Endothelial cell of umbilical vein (primary cell): ENCODE results near the gene DTX3. TPM values are rescaled to one million over a fixed set of nuclear protein-coding genes. Genes with fewer than 3 reads are reported as not detected.

Source experiments
- BruUV-seq: library from RNA; stranded (reverse); fragments of 400-500 nt; replicated peaks from 2 replicates; lab custom pipeline; 2021; lab: Mats Ljungman, UMichigan
- CTCF ChIA-PET: fragments of 300-600, 350-600 bp; sonication (Branson Sonifier 250); formaldehyde crosslinking; loops from one replicate; lab custom pipeline; 2021; ENCODE audit warnings: antibody characterized with exemption, inconsistent platforms; lab: Charles Lee
- POLR2A ChIA-PET: fragments of 300-600, 350-600 bp; sonication (Branson Sonifier 250); formaldehyde crosslinking; loops from one replicate; lab custom pipeline; 2021; ENCODE audit warnings: antibody characterized with exemption, inconsistent platforms; lab: Charles Lee
- DNase-seq: peaks from one replicate; pipeline ENCODE4 v3.0.0-alpha.2; 2011; ENCODE audit warnings: low read depth, low spot score
- FAIRE-seq: peaks from 2 replicates; lab custom pipeline; 2011; peaks lifted over from hg19 to GRCh38; lab: Jason Lieb, UNC
- H2AFZ ChIP-seq: 2 replicates; pipeline ENCODE4 v1.6.0; 2012; ENCODE audit warnings: low read depth, low read length, control low read depth, inconsistent platforms
- H3K27ac ChIP-seq: 2 replicates; pipeline ENCODE4 v1.5.1; 2011; ENCODE audit warnings: low read depth, mild to moderate bottlenecking, control low read depth, low read length, moderate library complexity; ENCODE audit not compliant: insufficient read depth
- H3K27me3 ChIP-seq, 2 experiments: 2 replicates each; pipeline versions ENCODE4 v1.6.0 to v1.6.1; 2011; ENCODE audit warnings: low read length in 2 of 2, mixed read lengths in 1 of 2; ENCODE audit not compliant: control insufficient read depth in 2 of 2, insufficient read depth in 2 of 2
- H3K36me3 ChIP-seq, 2 experiments: 2 replicates in 1 of 2; 3 replicates in 1 of 2; pipeline ENCODE4 v1.5.1; 2011; ENCODE audit warnings: low read length in 2 of 2, mild to moderate bottlenecking in 1 of 2, moderate library complexity in 1 of 2; ENCODE audit not compliant: control insufficient read depth in 2 of 2, insufficient read depth in 2 of 2; ENCODE audit errors: extremely low read depth in 1 of 2
- H3K4me1 ChIP-seq: 3 replicates; pipeline ENCODE4 v1.5.1; 2011; ENCODE audit warnings: mild to moderate bottlenecking, low read length; ENCODE audit not compliant: control insufficient read depth, insufficient read depth; ENCODE audit errors: extremely low read depth
- H3K4me2 ChIP-seq: 2 replicates; pipeline ENCODE4 v1.6.1; 2011; ENCODE audit warnings: low read length, control low read depth, mixed read lengths; ENCODE audit not compliant: insufficient read depth
- H3K4me3 ChIP-seq, 3 experiments: fragments of 200-600 bp in 1 of 3; sonication (generic), shearing (Covaris generic) in 1 of 3; replicated peaks in 1 of 3; 2 replicates each; pipeline ENCODE4 v1.5.1; 2011 to 2016; ENCODE audit warnings: control low read depth in 3 of 3, low read length in 3 of 3, mild to moderate bottlenecking in 2 of 3, inconsistent platforms in 1 of 3, low read depth in 1 of 3, moderate library complexity in 1 of 3; ENCODE audit not compliant: insufficient read depth in 1 of 3
- H3K79me2 ChIP-seq: 2 replicates; pipeline ENCODE4 v1.6.0; 2012; ENCODE audit warnings: low read length, inconsistent platforms; ENCODE audit not compliant: control insufficient read depth, insufficient read depth
- H3K9ac ChIP-seq: replicated peaks from 2 replicates; pipeline ENCODE3; 2011; ENCODE audit warnings: low read length, control low read depth; ENCODE audit not compliant: insufficient read depth; ENCODE audit errors: extremely low read depth
- H3K9me1 ChIP-seq: replicated peaks from 3 replicates; pipeline ENCODE4 v1.6.0; 2011; ENCODE audit warnings: mild to moderate bottlenecking, low read length; ENCODE audit not compliant: control insufficient read depth, insufficient read depth; ENCODE audit errors: extremely low read depth
- H3K9me3 ChIP-seq: replicated peaks from 2 replicates; pipeline ENCODE4 v1.5.1; 2012; ENCODE audit warnings: low read length, inconsistent platforms; ENCODE audit not compliant: control insufficient read depth, insufficient read depth
- H4K20me1 ChIP-seq: replicated peaks from 2 replicates; pipeline ENCODE3; 2011; ENCODE audit warnings: mild to moderate bottlenecking, low read length; ENCODE audit not compliant: control insufficient read depth, insufficient read depth; ENCODE audit errors: extremely low read depth
- CTCF ChIP-seq, 2 donors: IDR thresholded peaks; 1 replicate in 1 of 2; 2 replicates in 1 of 2; pipeline ENCODE4 v1.5.1; 2011; ENCODE audit warnings: low read length in 2 of 2, mild to moderate bottlenecking in 2 of 2, moderate library complexity in 2 of 2, control low read depth in 1 of 2, inconsistent platforms in 1 of 2, low read depth in 1 of 2; ENCODE audit not compliant: insufficient read depth in 1 of 2; ENCODE audit errors: extremely low read depth in 1 of 2
- EZH2 ChIP-seq: IDR thresholded peaks from 2 replicates; pipeline ENCODE4 v1.6.1; 2012; ENCODE audit warnings: borderline replicate concordance, low read depth, mild to moderate bottlenecking, moderate library complexity, low read length, inconsistent platforms; ENCODE audit not compliant: severe bottlenecking
- FOS ChIP-seq: IDR thresholded peaks from 2 replicates; pipeline ENCODE4 v1.6.1; 2011; ENCODE audit warnings: mild to moderate bottlenecking, low read length, moderate library complexity, borderline replicate concordance; ENCODE audit not compliant: insufficient read depth
- GATA2 ChIP-seq: IDR thresholded peaks from 2 replicates; pipeline ENCODE4 v1.7.0; 2011; ENCODE audit warnings: low read depth, mild to moderate bottlenecking, moderate library complexity, mixed read lengths, low read length; ENCODE audit not compliant: insufficient read length, insufficient read depth
- MYC ChIP-seq: IDR thresholded peaks from one replicate; pipeline ENCODE4 v1.6.1; 2011; ENCODE audit warnings: mild to moderate bottlenecking, low read depth, low read length
- POLR2A ChIP-seq: IDR thresholded peaks from 2 replicates; pipeline ENCODE4 v1.6.1; 2012; ENCODE audit warnings: low read depth, mild to moderate bottlenecking, control low read depth, low read length
- POLR2AphosphoS5 ChIP-seq: IDR thresholded peaks from 2 replicates; pipeline ENCODE4 v1.6.1; 2012; ENCODE audit warnings: low read depth, mild to moderate bottlenecking, control low read depth, low read length, moderate library complexity; ENCODE audit not compliant: insufficient read depth
- dilution Hi-C: fragments of 300-500 bp; cut with MboI; formaldehyde crosslinking; loops from one replicate; pipeline ENCODE4 v1.15.0; 2019; ENCODE audit warnings: low sequenced_read_pairs; ENCODE audit not compliant: extremely low pct_ligation_motif_present
- intact Hi-C: fragments of 100-400 bp; cut with micrococcal nuclease; formaldehyde crosslinking; loops from one replicate; pipeline ENCODE4 v1.10.0; 2022
- polyA plus RNA-seq, 4 experiments: library from polyadenylated mRNA; depleted of rRNA in 3 of 4; stranded (reverse) in 3 of 4; unstranded in 1 of 4; fragments of >200 nt; gene quantifications; 2 replicates each; pipeline versions ENCODE4 v1.2.1 to v1.2.3, GENCODE V29; 2011 to 2012; ENCODE audit warnings: missing spikeins in 1 of 4
- total RNA-seq: library from RNA; stranded (reverse); gene quantifications from 2 replicates; pipeline ENCODE4 v1.2.3, GENCODE V29; 2021

DTX3 gene
- total and polyA plus RNA-seq, 2 donors (not counting 3 experiments of a cell fraction or from before 2014, with no cell fraction given) = 34.5 to 51.4 TPM

GRCh38 chr12:57615637-57616036, 11.0 kb downstream of the DTX3 start:
- no peaks in the 10 kb centered on the region for H3K9me1 ChIP-seq
- no peaks in the 10 kb centered on the region for H3K79me2 ChIP-seq
- no peaks in the 10 kb centered on the region for H3K36me3 ChIP-seq
- H3K27me3 ChIP-seq = peaks cover 25 to 33% of the 10 kb centered on the region in 2 experiments
- H3K9ac ChIP-seq = no peak overlapping the region
- H3K9me3 ChIP-seq = no peaks in the 10 kb centered on the region
- ChIA-PET POLR2A (no interaction called here), CTCF (interaction anchor here (1.4 to 5.7 kb wide), 2 partner anchors 17 to 32 kb away, joined by 7 to 54 read pairs; partner anchors contain the start of gene B4GALNT1)
- DNase-seq = no peak
- dilution Hi-C loops (no loop called here), intact Hi-C loops (no loop called here)
- no peak for FAIRE-seq
- TF ChIP-seq CTCF (IDR thresholded peaks at IDR 0.05; ENCODE audit: extremely low read depth in 1 of 2, insufficient read depth in 1 of 2, low read depth in 1 of 2, low read length in 2 of 2) (no peak), EZH2 (no peak), MYC (no peak), POLR2A (no peak), FOS (no peak), GATA2 (no peak), POLR2AphosphoS5 (no peak)
- peaks cover 3% of the 10 kb centered on the region for H3K4me1 ChIP-seq
- no peak overlapping the region for H3K4me2 ChIP-seq
- H2AFZ ChIP-seq = no peak overlapping the region
- no peak overlapping the region for H3K4me3 ChIP-seq
- no peak overlapping the region for H3K27ac ChIP-seq
- no peaks in the 10 kb centered on the region for H4K20me1 ChIP-seq
- no TSS peak for BruUV-seq
